Measurements from ENCODE around the gene SCNN1A.

DNA sequence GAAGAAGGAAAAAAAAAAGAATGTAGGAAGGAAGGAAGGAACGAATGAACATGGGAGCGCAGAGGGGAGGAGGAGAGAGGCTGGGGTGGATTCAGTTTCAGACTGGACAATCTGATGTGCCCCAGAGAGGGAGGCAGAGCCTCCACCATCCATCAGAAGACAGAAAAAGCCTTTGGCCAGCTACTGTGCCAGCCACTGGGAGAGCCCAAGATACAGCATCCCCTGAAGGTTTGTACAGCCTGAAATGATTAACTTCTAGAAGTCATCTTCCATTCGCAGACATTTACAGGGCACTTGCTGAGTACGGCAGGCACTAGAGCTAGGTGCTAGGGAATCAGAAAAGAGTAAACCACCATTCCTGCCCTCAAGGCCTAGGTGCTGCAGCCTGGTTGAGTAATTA, 55.9 kb downstream of the SCNN1A start:
- no peak for TF ChIP-seq POLR2A (IDR thresholded peaks at IDR 0.05)
- TF ChIP-seq, protein P1, sequence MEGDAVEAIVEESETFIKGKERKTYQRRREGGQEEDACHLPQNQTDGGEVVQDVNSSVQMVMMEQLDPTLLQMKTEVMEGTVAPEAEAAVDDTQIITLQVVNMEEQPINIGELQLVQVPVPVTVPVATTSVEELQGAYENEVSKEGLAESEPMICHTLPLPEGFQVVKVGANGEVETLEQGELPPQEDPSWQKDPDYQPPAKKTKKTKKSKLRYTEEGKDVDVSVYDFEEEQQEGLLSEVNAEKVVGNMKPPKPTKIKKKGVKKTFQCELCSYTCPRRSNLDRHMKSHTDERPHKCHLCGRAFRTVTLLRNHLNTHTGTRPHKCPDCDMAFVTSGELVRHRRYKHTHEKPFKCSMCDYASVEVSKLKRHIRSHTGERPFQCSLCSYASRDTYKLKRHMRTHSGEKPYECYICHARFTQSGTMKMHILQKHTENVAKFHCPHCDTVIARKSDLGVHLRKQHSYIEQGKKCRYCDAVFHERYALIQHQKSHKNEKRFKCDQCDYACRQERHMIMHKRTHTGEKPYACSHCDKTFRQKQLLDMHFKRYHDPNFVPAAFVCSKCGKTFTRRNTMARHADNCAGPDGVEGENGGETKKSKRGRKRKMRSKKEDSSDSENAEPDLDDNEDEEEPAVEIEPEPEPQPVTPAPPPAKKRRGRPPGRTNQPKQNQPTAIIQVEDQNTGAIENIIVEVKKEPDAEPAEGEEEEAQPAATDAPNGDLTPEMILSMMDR (IDR thresholded peaks at IDR 0.05), result no peak

All from heart left ventricle (tissue), 13 donors.